Sigmoid colon (tissue), 7 donors: Measurements from ENCODE around the gene SQOR. TPM values are rescaled to one million over a fixed set of nuclear protein-coding genes. Genes with fewer than 3 reads are reported as not detected.

Source experiments
- DNase-seq: peaks from one replicate; pipeline ENCODE4 v3.0.0-alpha.2; 2019
- H3K27ac ChIP-seq, 4 donors: fragments of 200-600 bp; sonication (generic); one replicate each; pipeline ENCODE4 v1.5.1; 2016 to 2019; ENCODE audit warnings: mild to moderate bottlenecking in 1 of 4
- H3K27me3 ChIP-seq, 3 donors: fragments of 200-600 bp; sonication (generic); one replicate each; pipeline ENCODE4 v1.5.1; 2019; ENCODE audit warnings: mild to moderate bottlenecking in 1 of 3
- H3K36me3 ChIP-seq, 4 donors: fragments of 200-600 bp; sonication (generic); one replicate each; pipeline ENCODE4 v1.5.1; 2016 to 2019
- H3K4me1 ChIP-seq, 4 donors: fragments of 200-600 bp; sonication (generic); one replicate each; pipeline ENCODE4 v1.5.1; 2017 to 2019
- H3K4me3 ChIP-seq, 4 donors: fragments of 200-600 bp; sonication (generic); one replicate each; pipeline ENCODE4 v1.5.1; 2017 to 2019; ENCODE audit warnings: mild to moderate bottlenecking in 2 of 4, moderate library complexity in 1 of 4
- H3K9me3 ChIP-seq, 4 donors: fragments of 200-600 bp in 3 of 4; sonication (generic) in 3 of 4; one replicate each; pipeline versions ENCODE4 v1.5.1 to v1.6.1; 2013 to 2019
- EP300 ChIP-seq, 4 donors: sonication (generic); formaldehyde crosslinking; IDR thresholded peaks; one replicate each; pipeline ENCODE4 v1.6.1; 2017; ENCODE audit warnings: antibody characterized with exemption in 4 of 4
- POLR2A ChIP-seq, 2 donors: fragments of 450-650 bp; IDR thresholded peaks; one replicate each; pipeline ENCODE4 v1.6.1; 2016; ENCODE audit warnings: antibody characterized with exemption in 2 of 2, mild to moderate bottlenecking in 2 of 2, moderate library complexity in 2 of 2
- POLR2AphosphoS5 ChIP-seq, 4 donors: sonication (generic); formaldehyde crosslinking; IDR thresholded peaks; one replicate each; pipeline ENCODE4 v1.6.1; 2017; ENCODE audit warnings: antibody characterized with exemption in 4 of 4
- WGBS, 2 donors: extraction: QIAGEN DNeasy Blood & Tissue Kit; methylation state at CpG; one replicate each; pipeline ENCODE4 v1.1.7; 2013; 5-methylcytosine and 5-hydroxymethylcytosine counted together
- intact Hi-C: fragments of 100-400 bp; cut with DNase I; formaldehyde crosslinking; loops from one replicate; pipeline ENCODE4 v1.15.1; 2023
- polyA plus RNA-seq, 3 donors: library from polyadenylated mRNA; stranded (reverse); fragments of 200-250 nt; gene quantifications; one replicate each; pipeline ENCODE4 v1.2.3, GENCODE V29; 2013
- total RNA-seq, 4 donors: library from RNA; depleted of rRNA; stranded (reverse); fragments of >200 nt; gene quantifications; one replicate each; pipeline ENCODE4 v1.1.0, GENCODE V29; 2016
- TF ChIP-seq, protein P1 (sequence below), 4 experiments: fragments of 450-650 bp in 3 of 4; fragments of 200-600 bp in 1 of 4; IDR thresholded peaks; one replicate each; pipeline ENCODE4 v1.5.1; 2016 to 2019; ENCODE audit warnings: antibody characterized with exemption in 4 of 4, mild to moderate bottlenecking in 3 of 4, moderate library complexity in 2 of 4
- donor health status: healthy with polysubstance abuse.
- donor health status: Bipolar disorder and iron deficiency.
- donor health status: healthy.

The SQOR gene
- total and polyA plus RNA-seq, 7 donors: 60.4 to 415 (median 83.4) TPM

DNA sequence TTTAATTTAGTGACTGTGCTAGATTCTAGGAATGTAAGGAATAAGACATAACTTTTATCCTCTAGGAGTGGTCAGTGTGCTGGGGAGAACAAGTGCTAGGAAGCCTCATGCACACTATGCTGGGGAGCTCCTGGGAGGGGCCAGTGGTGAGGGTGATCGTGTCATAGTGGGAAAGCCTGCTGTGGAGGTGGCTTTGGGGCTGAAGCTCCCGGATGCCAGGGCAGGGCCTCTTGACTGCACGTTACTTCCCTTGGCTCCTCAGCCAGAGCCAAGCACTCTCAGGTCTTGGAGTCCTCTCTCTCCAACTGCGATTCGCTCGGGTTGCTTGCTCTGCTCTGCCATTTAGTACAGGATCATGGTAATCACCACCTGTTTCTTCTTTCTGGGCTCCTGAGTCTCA is 33.6 kb downstream of the SQOR start:
- intact Hi-C loops: no loop called here
- TF ChIP-seq EP300 (IDR thresholded peaks at IDR 0.05) (no peak), POLR2A (IDR thresholded peaks at IDR 0.05) (no peak), POLR2AphosphoS5 (IDR thresholded peaks at IDR 0.05) (no peak)
- TF ChIP-seq, protein P1, sequence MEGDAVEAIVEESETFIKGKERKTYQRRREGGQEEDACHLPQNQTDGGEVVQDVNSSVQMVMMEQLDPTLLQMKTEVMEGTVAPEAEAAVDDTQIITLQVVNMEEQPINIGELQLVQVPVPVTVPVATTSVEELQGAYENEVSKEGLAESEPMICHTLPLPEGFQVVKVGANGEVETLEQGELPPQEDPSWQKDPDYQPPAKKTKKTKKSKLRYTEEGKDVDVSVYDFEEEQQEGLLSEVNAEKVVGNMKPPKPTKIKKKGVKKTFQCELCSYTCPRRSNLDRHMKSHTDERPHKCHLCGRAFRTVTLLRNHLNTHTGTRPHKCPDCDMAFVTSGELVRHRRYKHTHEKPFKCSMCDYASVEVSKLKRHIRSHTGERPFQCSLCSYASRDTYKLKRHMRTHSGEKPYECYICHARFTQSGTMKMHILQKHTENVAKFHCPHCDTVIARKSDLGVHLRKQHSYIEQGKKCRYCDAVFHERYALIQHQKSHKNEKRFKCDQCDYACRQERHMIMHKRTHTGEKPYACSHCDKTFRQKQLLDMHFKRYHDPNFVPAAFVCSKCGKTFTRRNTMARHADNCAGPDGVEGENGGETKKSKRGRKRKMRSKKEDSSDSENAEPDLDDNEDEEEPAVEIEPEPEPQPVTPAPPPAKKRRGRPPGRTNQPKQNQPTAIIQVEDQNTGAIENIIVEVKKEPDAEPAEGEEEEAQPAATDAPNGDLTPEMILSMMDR (IDR thresholded peaks at IDR 0.05): no peak
- Histone ChIP-seq H3K4me1 (peaks cover 0 to 11% (median 4%) of the 10 kb centered on the region in 4 donors), H3K27ac (no peak overlapping the region), H3K27me3 (no peaks in the 10 kb centered on the region), H3K36me3 (peaks cover 4 to 61% (median 20%) of the 10 kb centered on the region in 4 donors), H3K9me3 (no peaks in the 10 kb centered on the region), H3K4me3 (no peak overlapping the region)
- WGBS, 2 donors: 84 to 95% methylated on average over 6 of the region's 6 CpGs
- no peak for DNase-seq

DNA sequence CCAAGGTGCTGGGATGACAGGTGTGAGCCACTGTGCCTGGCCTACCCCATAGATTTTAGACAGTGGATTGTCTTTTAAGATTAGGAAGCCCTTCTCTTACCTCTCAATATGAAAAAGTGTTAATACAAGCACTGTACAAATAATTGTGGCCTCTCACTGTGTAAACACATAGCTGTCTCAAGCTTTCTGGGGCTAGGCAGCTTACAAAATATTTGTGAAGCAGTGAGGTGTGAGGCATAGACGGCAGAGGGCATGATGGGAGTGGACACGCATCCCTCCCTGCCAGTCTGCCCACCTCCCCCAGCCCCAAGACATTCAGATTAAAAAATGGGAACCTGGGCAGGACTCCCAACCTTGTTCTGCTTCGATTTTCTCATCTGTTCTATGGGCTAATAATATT is 34.6 kb downstream of the SQOR start:
- H3K27me3 ChIP-seq: no peaks in the 10 kb centered on the region
- H3K36me3 ChIP-seq: peaks cover 0 to 61% (median 16%) of the 10 kb centered on the region in 4 donors
- no peaks in the 10 kb centered on the region for H3K9me3 ChIP-seq
- TF ChIP-seq EP300 (IDR thresholded peaks at IDR 0.05) (no peak), POLR2AphosphoS5 (IDR thresholded peaks at IDR 0.05) (no peak), POLR2A (IDR thresholded peaks at IDR 0.05) (no peak)
- TF ChIP-seq, protein P1 (IDR thresholded peaks at IDR 0.05): no peak
- no peak overlapping the region for H3K4me3 ChIP-seq
- DNase-seq: no peak
- peak overlapping the region in 2 of 4 donors; percentile 17 to 21 for H3K27ac ChIP-seq
- H3K4me1 ChIP-seq: peaks cover 0 to 11% (median 4%) of the 10 kb centered on the region in 4 donors
- 80 to 81% methylated on average over 3 of the region's 3 CpGs for WGBS, 2 donors
- intact Hi-C loops: no loop called here

DNA sequence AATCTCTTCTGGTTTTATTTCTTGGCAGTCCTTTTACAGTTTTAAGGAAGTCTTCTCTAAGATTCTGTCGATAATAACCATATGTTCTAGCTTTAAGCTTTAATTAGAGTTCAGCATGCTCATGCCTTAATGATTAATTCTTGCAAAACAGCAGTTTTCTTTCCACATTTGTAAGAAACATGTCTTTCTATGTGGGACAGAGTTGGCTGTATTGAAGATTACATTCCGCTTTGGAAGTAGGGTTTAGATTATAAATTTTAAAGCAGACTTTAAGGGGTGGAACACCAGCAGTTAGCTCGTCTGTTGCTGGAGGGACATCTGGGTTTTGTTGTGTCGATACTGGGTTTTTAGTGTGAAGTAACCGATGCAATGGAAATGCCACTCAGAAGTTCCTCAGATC is 35.3 kb downstream of the SQOR start:
- Histone ChIP-seq H3K36me3 (peaks cover 0 to 60% (median 22%) of the 10 kb centered on the region in 4 donors), H3K9me3 (no peaks in the 10 kb centered on the region), H3K27me3 (no peaks in the 10 kb centered on the region), H3K4me1 (peaks cover 0 to 11% (median 4%) of the 10 kb centered on the region in 4 donors), H3K27ac (peak overlapping the region in 1 of 4 donors; percentile 21), H3K4me3 (no peak overlapping the region)
- intact Hi-C loops: no loop called here
- DNase-seq: no peak
- TF ChIP-seq EP300 (IDR thresholded peaks at IDR 0.05) (no peak), POLR2A (IDR thresholded peaks at IDR 0.05) (no peak), POLR2AphosphoS5 (IDR thresholded peaks at IDR 0.05) (no peak)
- TF ChIP-seq, protein P1 (IDR thresholded peaks at IDR 0.05): no peak
- 79 to 86% methylated on average over 5 of the region's 5 CpGs for WGBS, 2 donors

DNA sequence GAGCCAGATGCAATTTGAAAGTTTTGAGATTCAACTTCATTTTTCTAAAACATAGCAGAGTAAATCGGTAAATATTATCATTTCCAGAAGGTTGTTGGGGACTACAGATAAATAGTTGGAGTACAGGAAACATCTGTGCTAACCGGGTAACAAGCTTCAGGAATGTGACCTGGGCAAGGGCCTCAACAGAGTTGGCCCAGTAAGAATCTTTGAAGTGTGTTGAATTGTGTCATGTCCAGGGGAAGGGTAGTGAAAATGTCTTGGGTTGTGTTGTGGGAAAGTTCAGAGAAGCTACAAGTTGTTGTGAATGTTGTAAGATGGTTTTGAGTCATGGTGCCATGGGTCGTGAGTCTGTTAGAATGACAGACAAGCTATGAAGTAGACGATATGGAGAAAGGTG is 35.7 kb downstream of the SQOR start:
- WGBS, 2 donors: 78 to 88% methylated on average over 4 of the region's 4 CpGs
- Histone ChIP-seq H3K9me3 (no peaks in the 10 kb centered on the region), H3K4me1 (peaks cover 0 to 11% (median 4%) of the 10 kb centered on the region in 4 donors), H3K27ac (peak overlapping the region in 1 of 4 donors; percentile 21), H3K4me3 (no peak overlapping the region), H3K36me3 (peaks cover under 1 to 60% (median 24%) of the 10 kb centered on the region in 4 donors), H3K27me3 (no peaks in the 10 kb centered on the region)
- no peak for DNase-seq
- TF ChIP-seq POLR2AphosphoS5 (IDR thresholded peaks at IDR 0.05): no peak
- TF ChIP-seq, protein P1 (IDR thresholded peaks at IDR 0.05): no peak
- intact Hi-C loops: no loop called here

DNA sequence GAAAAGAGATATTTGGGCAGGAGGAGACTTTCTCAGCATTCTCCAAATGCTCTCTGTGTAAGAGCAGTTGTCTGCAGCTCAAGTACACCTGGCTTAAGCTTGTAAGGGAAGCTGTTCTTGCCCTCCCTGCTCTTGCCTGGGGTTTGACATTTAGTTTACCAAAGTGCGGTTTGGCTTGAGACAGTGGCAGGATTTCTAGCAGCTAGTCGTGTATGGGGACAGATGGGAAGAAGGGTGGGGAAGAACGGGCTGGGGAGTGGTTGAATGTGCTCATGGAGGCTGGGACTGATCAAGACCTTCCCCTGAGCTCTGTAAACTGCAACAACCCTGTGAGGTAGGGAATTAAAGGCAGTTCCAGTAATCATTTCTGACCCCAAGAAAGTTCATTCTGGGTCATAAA is 39.8 kb downstream of the SQOR start:
- TF ChIP-seq, protein P1 (IDR thresholded peaks at IDR 0.05): no peak
- TF ChIP-seq EP300 (IDR thresholded peaks at IDR 0.05) (no peak), POLR2A (IDR thresholded peaks at IDR 0.05) (no peak), POLR2AphosphoS5 (IDR thresholded peaks at IDR 0.05) (no peak)
- no peak overlapping the region for H3K27ac ChIP-seq
- H3K4me3 ChIP-seq: no peak overlapping the region
- H3K9me3 ChIP-seq: no peaks in the 10 kb centered on the region
- WGBS, 2 donors: 71 to 80% methylated on average over 3 of the region's 3 CpGs
- DNase-seq: no peak
- peaks cover 7 to 95% (median 38%) of the 10 kb centered on the region in 4 donors for H3K36me3 ChIP-seq
- peaks cover 0 to 5% (median under 1%) of the 10 kb centered on the region in 4 donors for H3K4me1 ChIP-seq
- intact Hi-C loops: no loop called here
- H3K27me3 ChIP-seq: no peaks in the 10 kb centered on the region
